22Rv1 (cell line): ENCODE data around the gene PPL.

Source experiments
- CTCF ChIP-seq: fragments of 450-650 bp; IDR thresholded peaks from 2 replicates; pipeline ENCODE4 v1.5.1; 2017; ENCODE audit warnings: mild to moderate bottlenecking
- ZFX ChIP-seq: fragments of 450-650 bp; IDR thresholded peaks from 2 replicates; pipeline ENCODE4 v1.6.1; 2017; ENCODE audit warnings: antibody characterized with exemption, borderline replicate concordance

GRCh38 chr16:4934591-4934990, 2.4 kb downstream of the PPL start:
- no peak for TF ChIP-seq CTCF
- no peak for TF ChIP-seq ZFX
